ENCODE results near the gene LITAF. TPM values are rescaled to one million over a fixed set of nuclear protein-coding genes. Genes with fewer than 3 reads are reported as not detected.

The LITAF gene
- total and polyA plus RNA-seq, 7 experiments from 2014 or later, result 126 to 563 (median 264) TPM

DNA sequence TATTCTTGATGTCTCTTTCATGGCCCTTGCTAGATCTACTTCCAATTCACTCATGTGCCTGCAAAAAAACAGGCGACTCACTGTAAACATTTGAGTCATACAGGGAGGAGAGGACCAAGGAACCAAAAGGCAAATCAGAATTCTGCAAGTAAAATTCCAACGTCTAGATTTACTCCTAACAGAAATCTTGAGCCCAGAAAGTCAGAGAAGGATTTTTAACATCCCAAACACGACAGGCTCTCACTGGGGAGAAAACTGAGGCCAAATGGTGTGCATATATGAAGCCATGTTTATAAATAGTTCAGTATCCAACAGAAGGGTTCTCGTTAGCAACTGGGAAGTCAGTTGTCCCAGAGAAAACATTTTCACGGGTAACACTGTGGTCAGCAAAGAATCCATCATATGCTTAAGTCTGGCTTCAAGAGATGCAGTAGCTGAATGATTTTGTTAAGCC lies 40.1 kb downstream of the LITAF start:
- ATAC-seq (no peak), DNase-seq (no peak)
- Mint-ChIP-seq H3K4me3 (no peak overlapping the region), H3K27me3 (no peaks in the 10 kb centered on the region), H3K9me3 (peaks cover 0 to 4% (median 1%) of the 10 kb centered on the region in 11 donors), H3K27ac (peak overlapping the region; percentile 20 to 83 (median 64)), H3K4me1 (peaks cover 5 to 37% (median 17%) of the 10 kb centered on the region in 7 donors), H3K36me3 (peaks cover 18 to 51% (median 41%) of the 10 kb centered on the region in 5 donors)
- ChIA-PET CTCF (interaction anchor here (0.6 to 1.4 kb wide), 2 partner anchors 10 to 14 kb away, joined by 3 to 4 read pairs; no protein-coding TSS in a partner anchor), POLR2A (interaction anchor here (1.0 to 1.6 kb wide), 3 partner anchors 8 to 75 kb away, joined by 3 to 5 read pairs (median 4); no protein-coding TSS in a partner anchor)
- Histone ChIP-seq H3K36me3 (ENCODE audit: control insufficient read depth in 2 of 3, insufficient read depth in 3 of 3, low read length in 3 of 3) (peaks cover 20 to 51% (median 39%) of the 10 kb centered on the region in 3 experiments), H3K27me3 (ENCODE audit: control insufficient read depth in 2 of 2, insufficient read depth in 2 of 2, low read length in 2 of 2) (no peaks in the 10 kb centered on the region), H3K4me1 (ENCODE audit: control insufficient read depth in 2 of 2, insufficient read depth in 2 of 2, low read length in 2 of 2) (no peaks in the 10 kb centered on the region), H3K27ac (ENCODE audit: low read depth, low read length) (no peak overlapping the region), H3K9me3 (ENCODE audit: control insufficient read depth in 2 of 3, low read length in 3 of 3) (no peaks in the 10 kb centered on the region), H3K4me3 (ENCODE audit: low read length) (no peak overlapping the region)
- intact Hi-C loops (cut with micrococcal nuclease), result loop anchor here in 1 of 2 donors (2.0 kb wide), 1 partner anchor 14 kb away; no protein-coding TSS in a partner anchor

DNA sequence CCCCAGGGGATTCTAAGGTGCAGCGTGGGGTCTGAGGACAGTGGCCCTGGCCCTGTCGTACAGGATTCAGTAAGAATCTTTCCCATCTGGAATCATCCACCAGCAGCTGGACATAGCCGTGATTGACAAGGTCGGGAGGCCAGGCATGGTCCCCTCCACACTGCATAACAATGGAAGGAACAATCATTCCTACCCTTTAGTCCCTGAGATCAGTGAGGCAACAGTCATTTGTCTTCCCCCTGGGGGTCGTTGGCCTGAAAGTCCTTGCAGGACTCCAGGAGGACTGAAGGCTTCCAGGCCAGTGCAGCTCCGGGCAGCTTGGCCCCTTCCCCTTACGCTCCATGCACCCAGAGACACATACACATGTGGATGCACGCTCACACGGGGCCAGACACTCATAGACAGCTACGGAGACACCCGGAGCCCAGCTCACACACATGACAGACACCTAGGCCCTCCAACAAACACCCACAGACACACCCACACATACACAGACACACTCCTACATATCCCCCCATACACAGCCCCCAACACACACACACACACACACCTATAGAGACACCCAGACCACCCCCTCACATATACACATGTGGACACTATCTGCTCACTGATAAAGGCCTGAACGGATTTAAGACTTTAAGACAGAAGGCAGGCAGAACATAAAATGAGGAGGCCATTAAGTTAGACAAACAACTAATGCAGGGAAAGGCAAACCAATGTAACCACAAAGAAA lies 42.9 kb downstream of the LITAF start:
- peak; percentile 17 for ATAC-seq

DNA sequence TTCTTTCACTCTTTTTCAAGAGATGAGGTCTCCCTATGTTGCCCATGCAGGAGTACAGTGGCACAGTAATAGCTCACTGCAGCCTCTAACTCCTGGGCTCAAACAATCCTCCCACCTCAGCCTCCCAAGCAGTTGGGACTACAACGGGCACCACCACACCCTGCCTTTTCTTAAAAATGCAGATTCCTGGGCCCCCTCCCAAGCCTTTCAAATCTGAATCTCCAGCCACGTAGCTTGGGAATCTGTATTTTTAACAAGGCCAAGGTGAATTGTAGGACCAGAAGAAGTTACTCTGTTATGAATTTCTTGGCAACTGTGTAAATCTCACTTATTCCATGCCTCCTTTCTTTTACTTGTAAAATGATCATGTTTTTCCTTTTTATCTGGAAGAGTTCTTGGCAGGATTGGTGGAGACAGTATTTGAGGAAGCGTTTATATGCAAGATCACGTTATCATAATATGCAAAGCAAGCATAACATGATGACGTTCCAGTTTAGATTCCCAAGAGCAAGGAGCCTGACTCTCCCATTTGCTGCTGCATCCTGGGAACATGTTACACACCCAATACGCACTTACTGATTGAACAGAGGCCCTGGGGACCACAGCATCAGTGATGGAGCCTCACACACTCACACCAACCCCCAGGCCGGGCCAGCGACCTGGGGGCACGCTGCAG lies 44.5 kb downstream of the LITAF start:
- H3K36me3 Mint-ChIP-seq, result peaks cover under 1 to 16% (median 3%) of the 10 kb centered on the region in 5 donors
- ChIA-PET POLR2A (no interaction called here), CTCF (no interaction called here)
- Histone ChIP-seq H3K36me3 (ENCODE audit: control insufficient read depth in 2 of 3, insufficient read depth in 3 of 3, low read length in 3 of 3) (peaks cover 0 to 9% (median under 1%) of the 10 kb centered on the region in 3 experiments), H3K4me1 (ENCODE audit: control insufficient read depth in 2 of 2, insufficient read depth in 2 of 2, low read length in 2 of 2) (peaks cover 0 to 5% of the 10 kb centered on the region in 2 donors), H3K27me3 (ENCODE audit: control insufficient read depth in 2 of 2, insufficient read depth in 2 of 2, low read length in 2 of 2) (no peaks in the 10 kb centered on the region), H3K27ac (ENCODE audit: low read depth, low read length) (no peak overlapping the region), H3K9me3 (ENCODE audit: control insufficient read depth in 2 of 3, low read length in 3 of 3) (no peaks in the 10 kb centered on the region), H3K4me3 (ENCODE audit: low read length) (no peak overlapping the region)
- no peak overlapping the region for H3K4me3 Mint-ChIP-seq
- no peaks in the 10 kb centered on the region for H3K27me3 Mint-ChIP-seq
- intact Hi-C loops (cut with micrococcal nuclease), result no loop called here
- DNase-seq, result no peak
- H3K9me3 Mint-ChIP-seq, result no peaks in the 10 kb centered on the region
- peak overlapping the region in 8 of 9 donors; percentile 0 to 79 (median 48) for H3K27ac Mint-ChIP-seq
- ATAC-seq, result no peak
- H3K4me1 Mint-ChIP-seq, result peaks cover 11 to 46% (median 21%) of the 10 kb centered on the region in 7 donors

More for the DNA sequence above, 42.9 kb downstream of the LITAF start:
- Mint-ChIP-seq H3K4me3 (no peak overlapping the region), H3K27me3 (no peaks in the 10 kb centered on the region), H3K27ac (peak overlapping the region in 8 of 9 donors; percentile 7 to 88 (median 67)), H3K36me3 (peaks cover 7 to 27% (median 19%) of the 10 kb centered on the region in 5 donors), H3K9me3 (no peaks in the 10 kb centered on the region), H3K4me1 (peaks cover 10 to 46% (median 21%) of the 10 kb centered on the region in 7 donors)
- DNase-seq, result no peak
- Histone ChIP-seq H3K36me3 (ENCODE audit: control insufficient read depth in 2 of 3, insufficient read depth in 3 of 3, low read length in 3 of 3) (peaks cover 0 to 23% (median 16%) of the 10 kb centered on the region in 3 experiments), H3K4me1 (ENCODE audit: control insufficient read depth in 2 of 2, insufficient read depth in 2 of 2, low read length in 2 of 2) (peaks cover 0 to 5% of the 10 kb centered on the region in 2 donors), H3K27me3 (ENCODE audit: control insufficient read depth in 2 of 2, insufficient read depth in 2 of 2, low read length in 2 of 2) (no peaks in the 10 kb centered on the region), H3K9me3 (ENCODE audit: control insufficient read depth in 2 of 3, low read length in 3 of 3) (no peaks in the 10 kb centered on the region), H3K27ac (ENCODE audit: low read depth, low read length) (no peak overlapping the region), H3K4me3 (ENCODE audit: low read length) (no peak overlapping the region)
- ChIA-PET CTCF (no interaction called here), POLR2A (interaction anchor here (1.0 kb wide), 1 partner anchor 22 kb away, joined by 4 read pairs; no protein-coding TSS in a partner anchor)
- intact Hi-C loops (cut with micrococcal nuclease), result no loop called here

DNA sequence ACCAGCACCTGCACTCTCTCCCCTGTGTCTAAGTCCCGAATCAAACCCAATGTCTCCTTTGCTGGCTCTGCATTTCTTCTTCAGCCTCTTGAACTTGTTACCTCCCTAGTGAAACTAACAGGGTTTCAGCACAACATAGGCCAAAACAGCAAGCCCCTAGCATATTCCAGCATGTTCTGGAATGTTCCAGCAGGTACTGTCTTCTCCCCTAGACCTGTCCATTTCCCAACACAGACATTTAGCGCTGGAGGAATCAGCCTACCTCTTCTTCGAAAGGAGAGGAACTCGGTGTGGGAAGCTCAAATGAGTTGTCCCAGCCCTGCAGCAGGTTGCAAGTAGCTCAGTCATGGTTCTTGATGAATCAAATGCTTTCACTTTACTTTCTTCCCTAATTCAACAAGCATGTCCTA lies 47.1 kb downstream of the LITAF start:
- H3K27ac Mint-ChIP-seq, result peak overlapping the region in 7 of 9 donors; percentile 0 to 88 (median 31)
- intact Hi-C loops (cut with micrococcal nuclease), result no loop called here
- Histone ChIP-seq H3K9me3 (ENCODE audit: control insufficient read depth in 2 of 3, low read length in 3 of 3) (no peaks in the 10 kb centered on the region), H3K27me3 (ENCODE audit: control insufficient read depth in 2 of 2, insufficient read depth in 2 of 2, low read length in 2 of 2) (no peaks in the 10 kb centered on the region), H3K4me3 (ENCODE audit: low read length) (no peak overlapping the region), H3K36me3 (ENCODE audit: control insufficient read depth in 2 of 3, insufficient read depth in 3 of 3, low read length in 3 of 3) (no peaks in the 10 kb centered on the region), H3K27ac (ENCODE audit: low read depth, low read length) (no peak overlapping the region), H3K4me1 (ENCODE audit: control insufficient read depth in 2 of 2, insufficient read depth in 2 of 2, low read length in 2 of 2) (peaks cover 4 to 5% of the 10 kb centered on the region in 2 donors)
- DNase-seq, result no peak
- CTCF ChIA-PET, result no interaction called here
- no peak overlapping the region for H3K4me3 Mint-ChIP-seq
- H3K27me3 Mint-ChIP-seq, result no peaks in the 10 kb centered on the region
- POLR2A ChIA-PET, result interaction anchor here (0.5 to 0.6 kb wide), 2 partner anchors 12 to 104 kb away, joined by 3 read pairs; no protein-coding TSS in a partner anchor
- H3K36me3 Mint-ChIP-seq, result peaks cover 0 to 4% (median 0%) of the 10 kb centered on the region in 5 donors
- ATAC-seq, result no peak
- peaks cover 13 to 36% (median 23%) of the 10 kb centered on the region in 7 donors for H3K4me1 Mint-ChIP-seq
- H3K9me3 Mint-ChIP-seq, result no peaks in the 10 kb centered on the region

DNA sequence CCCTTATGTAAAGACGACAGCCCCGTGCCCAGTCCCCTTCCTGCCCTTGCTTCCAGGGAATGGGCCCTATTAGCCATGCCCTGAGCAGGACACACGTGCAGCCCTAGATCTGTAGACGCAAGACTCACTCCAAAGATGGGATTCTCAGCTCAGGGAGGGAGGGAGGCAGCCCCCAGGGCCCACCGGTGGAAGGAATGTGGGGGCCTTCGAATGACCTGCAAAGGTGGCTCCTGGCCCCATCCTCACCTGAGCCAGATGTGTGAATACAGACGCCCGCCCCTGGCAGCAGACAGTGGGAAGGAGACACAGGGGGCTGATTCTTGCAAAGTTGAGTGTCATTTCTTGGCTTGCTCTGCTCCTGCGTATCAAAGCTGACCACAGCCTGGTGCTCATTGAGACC lies 47.8 kb downstream of the LITAF start:
- POLR2A ChIA-PET, result interaction anchor here (0.6 to 1.2 kb wide), 2 partner anchors 80 to 103 kb away, joined by 3 to 8 read pairs; no protein-coding TSS in a partner anchor
- H3K27me3 ChIP-seq (ENCODE audit: control insufficient read depth in 2 of 2, insufficient read depth in 2 of 2, low read length in 2 of 2), result no peaks in the 10 kb centered on the region
- H3K36me3 ChIP-seq (ENCODE audit: control insufficient read depth in 2 of 3, insufficient read depth in 3 of 3, low read length in 3 of 3), result no peaks in the 10 kb centered on the region
- H3K27me3 Mint-ChIP-seq, result no peaks in the 10 kb centered on the region
- no peaks in the 10 kb centered on the region for H3K9me3 Mint-ChIP-seq
- CTCF ChIA-PET, result no interaction called here
- no peak for ATAC-seq
- H3K4me3 ChIP-seq (ENCODE audit: low read length), result no peak overlapping the region
- peaks cover 11 to 32% (median 25%) of the 10 kb centered on the region in 7 donors for H3K4me1 Mint-ChIP-seq
- no peaks in the 10 kb centered on the region for H3K9me3 ChIP-seq (ENCODE audit: control insufficient read depth in 2 of 3, low read length in 3 of 3)
- H3K4me1 ChIP-seq (ENCODE audit: control insufficient read depth in 2 of 2, insufficient read depth in 2 of 2, low read length in 2 of 2), result peaks cover 4 to 5% of the 10 kb centered on the region in 2 donors
- intact Hi-C loops (cut with micrococcal nuclease), result no loop called here
- peaks cover 0 to under 1% (median 0%) of the 10 kb centered on the region in 5 donors for H3K36me3 Mint-ChIP-seq
- H3K27ac ChIP-seq (ENCODE audit: low read depth, low read length), result no peak overlapping the region
- peak overlapping the region in 6 of 9 donors; percentile 2 to 62 (median 36) for H3K27ac Mint-ChIP-seq
- no peak for DNase-seq
- H3K4me3 Mint-ChIP-seq, result no peak overlapping the region

DNA sequence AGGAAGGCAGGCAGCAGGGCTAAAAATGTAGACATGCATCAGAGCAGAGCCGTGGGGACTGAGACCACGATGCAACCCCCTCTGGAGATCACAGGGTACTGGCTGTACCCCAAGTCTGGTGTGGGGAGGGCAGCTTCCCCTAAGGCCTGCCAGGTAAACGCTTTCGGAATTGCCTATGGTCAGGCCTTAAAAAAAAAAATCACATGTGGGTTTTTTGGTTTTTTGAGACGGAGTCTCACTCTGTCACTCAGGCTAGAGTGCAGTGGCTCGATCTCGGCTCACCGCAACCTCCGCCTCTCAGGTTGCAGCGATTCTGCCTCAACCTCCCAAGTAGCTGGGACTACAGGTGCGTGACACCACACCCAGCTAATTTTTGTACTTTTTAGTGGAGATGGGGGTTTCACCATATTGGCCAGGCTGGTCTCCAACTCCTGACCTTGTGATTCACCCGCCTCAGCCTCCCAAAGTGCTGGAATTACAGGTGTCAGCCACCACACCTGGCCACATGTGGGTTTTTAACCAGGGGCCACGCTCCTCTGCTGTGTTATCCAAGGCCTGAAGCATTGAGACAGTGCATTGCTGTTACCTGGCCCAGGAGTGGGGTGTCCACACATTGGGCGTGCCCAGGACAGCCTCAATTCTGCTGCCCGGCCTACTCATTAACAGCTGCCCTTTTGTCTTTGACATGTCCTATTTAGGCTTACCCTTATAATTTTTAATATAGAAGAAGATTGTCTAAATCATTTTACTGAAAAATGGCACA lies 50.4 kb downstream of the LITAF start:
- no peak overlapping the region for H3K4me3 ChIP-seq (ENCODE audit: low read length)
- H3K4me3 Mint-ChIP-seq, result no peak overlapping the region
- peak overlapping the region in 1 of 9 donors; percentile 54 for H3K27ac Mint-ChIP-seq
- no peaks in the 10 kb centered on the region for H3K27me3 ChIP-seq (ENCODE audit: control insufficient read depth in 2 of 2, insufficient read depth in 2 of 2, low read length in 2 of 2)
- H3K4me1 Mint-ChIP-seq, result peaks cover 8 to 28% (median 24%) of the 10 kb centered on the region in 7 donors
- no peak for ATAC-seq
- no peaks in the 10 kb centered on the region for H3K9me3 Mint-ChIP-seq
- no peaks in the 10 kb centered on the region for H3K36me3 ChIP-seq (ENCODE audit: control insufficient read depth in 2 of 3, insufficient read depth in 3 of 3, low read length in 3 of 3)
- H3K27ac ChIP-seq (ENCODE audit: low read depth, low read length), result no peak overlapping the region
- H3K27me3 Mint-ChIP-seq, result peaks cover 0 to 4% (median 0%) of the 10 kb centered on the region in 5 donors
- ChIA-PET POLR2A (interaction anchor here (0.6 to 1.9 kb wide), 3 partner anchors 18 to 529 kb away, joined by 3 to 5 read pairs (median 3); no protein-coding TSS in a partner anchor), CTCF (interaction anchor here (0.6 to 2.7 kb wide), 5 partner anchors 10 to 178 kb away, joined by 3 to 15 read pairs (median 3); no protein-coding TSS in a partner anchor)
- no peak for DNase-seq
- no peaks in the 10 kb centered on the region for H3K9me3 ChIP-seq (ENCODE audit: control insufficient read depth in 2 of 3, low read length in 3 of 3)
- peaks cover 4 to 10% of the 10 kb centered on the region in 2 donors for H3K4me1 ChIP-seq (ENCODE audit: control insufficient read depth in 2 of 2, insufficient read depth in 2 of 2, low read length in 2 of 2)
- intact Hi-C loops (cut with micrococcal nuclease), result no loop called here
- H3K36me3 Mint-ChIP-seq, result no peaks in the 10 kb centered on the region
